OCI-LY1 (cell line): ENCODE measurements around the gene PLEKHG3.

Experiments
- H2AFZ ChIP-seq: fragments of 200-600 bp; sonication (generic), shearing (Covaris generic); 2 replicates; pipeline ENCODE4 v1.6.0; 2014; ENCODE audit warnings: antibody characterized with exemption, mild to moderate bottlenecking, low read length
- H3F3A ChIP-seq: fragments of 200-600 bp; sonication (generic), shearing (Covaris generic); 2 replicates; pipeline ENCODE4 v1.6.0; 2014; ENCODE audit warnings: mild to moderate bottlenecking, antibody characterized with exemption, low read length, moderate library complexity; ENCODE audit not compliant: insufficient read depth
- H3K27ac ChIP-seq: fragments of 200-600 bp; sonication (generic); 2 replicates; pipeline ENCODE4 v1.5.1; 2014; ENCODE audit warnings: low read length, mixed run types, mild to moderate bottlenecking, low read depth; ENCODE audit not compliant: poor library complexity, severe bottlenecking
- H3K27me3 ChIP-seq: fragments of 200-600 bp; sonication (generic); 2 replicates; pipeline ENCODE4 v1.6.0; 2014; ENCODE audit warnings: antibody characterized with exemption, mild to moderate bottlenecking, low read length, moderate library complexity; ENCODE audit not compliant: insufficient read depth
- H3K36me3 ChIP-seq: fragments of 200-600 bp; sonication (generic); 2 replicates; pipeline ENCODE4 v1.6.1; 2014; ENCODE audit warnings: mild to moderate bottlenecking, antibody characterized with exemption, low read length, moderate library complexity, mixed read lengths; ENCODE audit not compliant: insufficient read depth
- H3K4me1 ChIP-seq: fragments of 200-600 bp; sonication (generic); 2 replicates; pipeline ENCODE4 v1.5.1; 2014; ENCODE audit warnings: mild to moderate bottlenecking, low read length, moderate library complexity; ENCODE audit not compliant: insufficient read depth, severe bottlenecking
- H3K4me2 ChIP-seq: fragments of 200-600 bp; sonication (generic), shearing (Covaris generic); 2 replicates; pipeline ENCODE4 v1.6.1; 2014; ENCODE audit warnings: low read length
- H3K4me3 ChIP-seq: fragments of 200-600 bp; sonication (generic); 2 replicates; pipeline ENCODE4 v1.5.1; 2014; ENCODE audit warnings: low read length, low read depth, mild to moderate bottlenecking, mixed read lengths; ENCODE audit not compliant: poor library complexity, severe bottlenecking
- H3K79me2 ChIP-seq: fragments of 200-600 bp; shearing (Covaris generic); 2 replicates; pipeline ENCODE4 v1.6.1; 2016; ENCODE audit warnings: mixed run types, low read length, mixed read lengths; ENCODE audit not compliant: insufficient read depth
- H3K9ac ChIP-seq: fragments of 200-600 bp; sonication (generic), shearing (Covaris generic); 2 replicates; pipeline ENCODE4 v1.6.1; 2014; ENCODE audit warnings: mild to moderate bottlenecking, low read length, mixed read lengths
- H3K9me2 ChIP-seq: fragments of 200-600 bp; sonication (generic), shearing (Covaris generic); 2 replicates; pipeline ENCODE4 v1.6.1; 2014; ENCODE audit warnings: low read depth, mild to moderate bottlenecking, low read length, mixed read lengths
- H3K9me3 ChIP-seq: fragments of 200-600 bp; shearing (Covaris generic); 2 replicates; pipeline ENCODE4 v1.6.1; 2014; ENCODE audit warnings: low read length, mixed read lengths
- H4K20me1 ChIP-seq: fragments of 200-600 bp; sonication (generic), shearing (Covaris generic); 2 replicates; pipeline ENCODE4 v1.6.0; 2016; ENCODE audit warnings: mild to moderate bottlenecking, low read length; ENCODE audit not compliant: insufficient read depth
- EZH2 ChIP-seq: fragments of 200-600 bp; sonication (generic), shearing (Covaris generic); IDR thresholded peaks from 2 replicates; pipeline ENCODE4 v1.8.0; 2017; ENCODE audit warnings: borderline replicate concordance, mixed run types, mild to moderate bottlenecking, antibody characterized with exemption, low read length, moderate library complexity, mixed read lengths
- TF ChIP-seq, protein P1 (sequence below): fragments of 200-600 bp; sonication (generic), shearing (Covaris generic); IDR thresholded peaks from 2 replicates; pipeline ENCODE4 v1.5.1; 2017; ENCODE audit warnings: mild to moderate bottlenecking, antibody characterized with exemption, low read length, moderate library complexity, mixed read lengths

PLEKHG3 gene

DNA sequence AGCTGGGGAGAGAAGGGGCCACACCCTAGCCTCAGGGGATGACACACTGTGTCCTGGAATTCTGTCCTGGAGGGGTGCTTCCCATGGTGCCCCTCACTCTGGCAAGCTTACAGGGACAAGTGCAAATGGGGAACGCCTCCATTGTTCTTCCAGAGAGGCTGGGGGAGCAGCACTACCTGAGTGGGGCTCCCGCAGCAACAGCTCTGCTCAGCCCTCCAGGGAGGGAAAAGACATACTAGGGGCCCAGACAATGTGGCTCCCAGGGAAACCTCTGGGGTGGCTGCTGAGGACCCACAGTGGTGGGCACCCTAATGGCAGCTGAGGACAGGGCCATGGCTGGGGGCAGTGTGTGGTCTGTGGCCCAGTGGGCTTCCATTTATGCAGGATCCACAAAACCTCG is 69.4 kb downstream of the PLEKHG3 start:
- no peak overlapping the region for H3K9ac ChIP-seq
- H3K27me3 ChIP-seq = peaks cover 13% of the 10 kb centered on the region
- H3F3A ChIP-seq = no peaks in the 10 kb centered on the region
- TF ChIP-seq EZH2 = no peak
- TF ChIP-seq, protein P1, sequence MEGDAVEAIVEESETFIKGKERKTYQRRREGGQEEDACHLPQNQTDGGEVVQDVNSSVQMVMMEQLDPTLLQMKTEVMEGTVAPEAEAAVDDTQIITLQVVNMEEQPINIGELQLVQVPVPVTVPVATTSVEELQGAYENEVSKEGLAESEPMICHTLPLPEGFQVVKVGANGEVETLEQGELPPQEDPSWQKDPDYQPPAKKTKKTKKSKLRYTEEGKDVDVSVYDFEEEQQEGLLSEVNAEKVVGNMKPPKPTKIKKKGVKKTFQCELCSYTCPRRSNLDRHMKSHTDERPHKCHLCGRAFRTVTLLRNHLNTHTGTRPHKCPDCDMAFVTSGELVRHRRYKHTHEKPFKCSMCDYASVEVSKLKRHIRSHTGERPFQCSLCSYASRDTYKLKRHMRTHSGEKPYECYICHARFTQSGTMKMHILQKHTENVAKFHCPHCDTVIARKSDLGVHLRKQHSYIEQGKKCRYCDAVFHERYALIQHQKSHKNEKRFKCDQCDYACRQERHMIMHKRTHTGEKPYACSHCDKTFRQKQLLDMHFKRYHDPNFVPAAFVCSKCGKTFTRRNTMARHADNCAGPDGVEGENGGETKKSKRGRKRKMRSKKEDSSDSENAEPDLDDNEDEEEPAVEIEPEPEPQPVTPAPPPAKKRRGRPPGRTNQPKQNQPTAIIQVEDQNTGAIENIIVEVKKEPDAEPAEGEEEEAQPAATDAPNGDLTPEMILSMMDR = no peak
- no peak overlapping the region for H3K4me3 ChIP-seq
- no peak overlapping the region for H3K4me2 ChIP-seq
- no peak overlapping the region for H2AFZ ChIP-seq
- H3K27ac ChIP-seq = no peak overlapping the region
- no peaks in the 10 kb centered on the region for H4K20me1 ChIP-seq
- H3K9me3 ChIP-seq = no peaks in the 10 kb centered on the region
- H3K9me2 ChIP-seq = no peaks in the 10 kb centered on the region
- H3K4me1 ChIP-seq = no peaks in the 10 kb centered on the region
- H3K79me2 ChIP-seq = no peaks in the 10 kb centered on the region
- no peaks in the 10 kb centered on the region for H3K36me3 ChIP-seq

DNA sequence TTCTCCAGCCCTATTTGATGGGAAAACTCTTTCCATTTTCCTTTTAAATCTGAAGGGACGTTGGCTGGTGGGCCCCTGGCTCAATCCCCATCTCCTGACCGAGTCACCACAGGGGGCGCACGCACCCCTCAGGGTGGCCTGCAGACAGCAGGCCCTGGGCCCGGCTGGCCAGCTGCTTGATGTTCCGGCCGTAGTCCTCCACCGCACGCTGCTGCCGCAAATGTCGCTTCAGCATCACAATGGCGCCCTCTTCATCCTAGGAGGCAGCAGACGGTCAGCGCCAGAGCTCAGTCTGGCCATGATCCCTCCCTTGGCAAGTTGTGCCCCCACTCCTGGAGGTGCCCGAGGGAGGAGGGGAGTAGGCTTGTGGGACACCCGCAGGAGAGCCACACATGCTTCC is 70.0 kb downstream of the PLEKHG3 start:
- H3K9me3 ChIP-seq = no peaks in the 10 kb centered on the region
- H3K79me2 ChIP-seq = no peaks in the 10 kb centered on the region
- no peak overlapping the region for H3K4me3 ChIP-seq
- H2AFZ ChIP-seq = no peak overlapping the region
- H3K4me1 ChIP-seq = no peaks in the 10 kb centered on the region
- H3K36me3 ChIP-seq = no peaks in the 10 kb centered on the region
- no peak overlapping the region for H3K9ac ChIP-seq
- peaks cover 14% of the 10 kb centered on the region for H3K27me3 ChIP-seq
- H4K20me1 ChIP-seq = no peaks in the 10 kb centered on the region
- no peak overlapping the region for H3K27ac ChIP-seq
- no peak overlapping the region for H3K4me2 ChIP-seq
- H3K9me2 ChIP-seq = no peaks in the 10 kb centered on the region
- H3F3A ChIP-seq = no peaks in the 10 kb centered on the region
- TF ChIP-seq, protein P1 = no peak
- TF ChIP-seq EZH2 = no peak

DNA sequence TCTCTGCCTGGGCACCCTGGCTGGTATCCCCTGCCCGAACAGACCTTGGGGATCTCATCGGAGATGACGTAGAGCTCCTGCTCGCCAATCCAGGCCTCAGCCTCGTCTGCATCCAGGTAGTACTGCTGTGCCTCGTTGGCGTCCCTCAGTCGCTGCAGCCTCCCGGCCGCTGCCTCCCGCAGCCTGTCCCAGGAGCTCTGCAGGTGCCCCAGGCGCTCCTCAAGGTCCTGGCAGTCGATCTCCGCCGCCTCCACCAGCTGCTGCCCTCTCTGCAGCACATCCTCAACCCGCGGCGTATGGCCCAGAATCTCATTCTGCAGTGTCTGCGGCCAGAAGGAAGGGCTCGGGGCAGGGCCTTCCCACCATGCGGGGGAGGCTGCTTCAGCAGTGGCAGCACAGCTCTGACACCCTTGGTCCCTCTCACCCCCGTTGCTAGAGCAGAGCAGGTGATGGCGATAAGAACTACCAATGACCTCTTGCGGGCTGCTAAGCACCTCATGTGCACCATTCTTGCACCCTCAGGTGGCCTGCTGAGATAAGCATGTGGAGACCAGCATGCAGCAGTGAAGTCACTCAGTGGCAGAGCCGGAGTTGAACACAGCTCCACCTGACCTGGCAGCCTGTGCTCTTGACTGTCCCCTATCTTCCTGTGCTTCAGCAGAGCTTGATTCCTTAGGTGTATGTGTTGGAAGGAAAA is 71.0 kb downstream of the PLEKHG3 start:
- no peaks in the 10 kb centered on the region for H4K20me1 ChIP-seq
- no peak overlapping the region for H3K4me2 ChIP-seq
- no peak overlapping the region for H2AFZ ChIP-seq
- H3K36me3 ChIP-seq = no peaks in the 10 kb centered on the region
- H3K27me3 ChIP-seq = peaks cover 14% of the 10 kb centered on the region
- no peaks in the 10 kb centered on the region for H3F3A ChIP-seq
- H3K9me2 ChIP-seq = no peaks in the 10 kb centered on the region
- no peak overlapping the region for H3K9ac ChIP-seq
- H3K9me3 ChIP-seq = no peaks in the 10 kb centered on the region
- H3K27ac ChIP-seq = no peak overlapping the region
- H3K4me1 ChIP-seq = no peaks in the 10 kb centered on the region
- no peak for TF ChIP-seq EZH2
- no peak overlapping the region for H3K4me3 ChIP-seq
- no peaks in the 10 kb centered on the region for H3K79me2 ChIP-seq

DNA sequence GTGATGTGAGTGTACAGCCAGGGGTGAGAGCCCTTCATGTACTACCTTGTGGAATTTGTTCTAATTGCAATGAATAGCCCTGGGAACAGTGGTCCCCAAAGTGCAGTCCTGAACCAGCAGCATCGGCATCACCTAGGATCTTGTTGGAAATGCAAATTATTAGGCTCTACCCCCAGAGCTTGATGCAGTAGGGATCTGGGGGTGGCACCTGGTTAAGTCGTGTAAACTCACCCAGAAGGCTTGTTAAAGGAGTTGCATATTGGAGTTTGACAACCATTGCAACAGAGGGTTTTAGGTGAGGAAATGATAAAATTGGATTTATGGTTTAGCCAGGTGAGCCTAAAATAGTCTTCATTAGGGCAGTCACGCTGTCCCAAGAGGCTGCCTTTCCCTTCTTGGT is 73.2 kb downstream of the PLEKHG3 start:
- H3K9ac ChIP-seq = no peak overlapping the region
- H3K27me3 ChIP-seq = peaks cover 14% of the 10 kb centered on the region
- no peak overlapping the region for H3K4me2 ChIP-seq
- no peaks in the 10 kb centered on the region for H3K79me2 ChIP-seq
- no peaks in the 10 kb centered on the region for H3K36me3 ChIP-seq
- H3K4me3 ChIP-seq = no peak overlapping the region
- no peaks in the 10 kb centered on the region for H4K20me1 ChIP-seq
- H2AFZ ChIP-seq = no peak overlapping the region
- TF ChIP-seq, protein P1 = no peak
- no peak for TF ChIP-seq EZH2
- no peaks in the 10 kb centered on the region for H3K9me3 ChIP-seq
- H3F3A ChIP-seq = no peaks in the 10 kb centered on the region
- no peak overlapping the region for H3K27ac ChIP-seq
- no peaks in the 10 kb centered on the region for H3K4me1 ChIP-seq
- no peaks in the 10 kb centered on the region for H3K9me2 ChIP-seq
